Cardiac muscle cell (in vitro differentiated cells and primary cell): ENCODE data around the gene ATP6V1B1. TPM values are rescaled to one million over a fixed set of nuclear protein-coding genes. Genes with fewer than 3 reads are reported as not detected.

Experiments
- DNase-seq, 2 donors: peaks; one replicate each; pipeline versions ENCODE4 v3.0.0 to v3.0.0-alpha.2; 2010 to 2017; ENCODE audit warnings: low read depth in 1 of 2, low spot score in 1 of 2
- H3K27ac ChIP-seq: fragments of 200-600 bp; sonication (generic); 2 replicates; pipeline ENCODE4 v1.5.1; 2016
- H3K27me3 ChIP-seq: fragments of 200-600 bp; sonication (generic); 2 replicates; pipeline ENCODE4 v1.6.0; 2016; ENCODE audit warnings: control low read depth
- H3K36me3 ChIP-seq: fragments of 200-600 bp; sonication (generic); 2 replicates; pipeline ENCODE4 v1.5.1; 2016; ENCODE audit warnings: control low read depth
- H3K4me1 ChIP-seq: fragments of 200-600 bp; sonication (generic); 2 replicates; pipeline ENCODE4 v1.8.1; 2017; ENCODE audit warnings: low read depth, mild to moderate bottlenecking, mixed run types
- H3K4me3 ChIP-seq: fragments of 200-600 bp; sonication (generic); 2 replicates; pipeline ENCODE4 v1.5.1; 2016; ENCODE audit warnings: mild to moderate bottlenecking
- H3K9me3 ChIP-seq: fragments of 200-600 bp; sonication (generic); 2 replicates; pipeline ENCODE4 v1.5.1; 2017; ENCODE audit warnings: low read depth, mild to moderate bottlenecking, control low read depth
- CTCF ChIP-seq: IDR thresholded peaks from 2 replicates; pipeline ENCODE4 v1.5.1; 2012; ENCODE audit warnings: low read depth, mild to moderate bottlenecking, low read length
- polyA plus RNA-seq: library from polyadenylated mRNA; unstranded; fragments of >200 nt; fragmentation: Nextera tagmentation; extraction: Ambion mirVana; gene quantifications from 2 replicates; pipeline ENCODE4 v1.2.1, GENCODE V29; 2016
- total RNA-seq: library from RNA; depleted of rRNA; stranded (reverse); fragments of >200 nt; gene quantifications from 2 replicates; pipeline ENCODE4 v1.2.3, GENCODE V29; 2016

Gene ATP6V1B1
- total and polyA plus RNA-seq, 2 experiments from 2014 or later: 3.0 TPM; not detected in 1

- H3K27ac ChIP-seq: no peak overlapping the region
- no peaks in the 10 kb centered on the region for H3K4me1 ChIP-seq
- H3K9me3 ChIP-seq: no peaks in the 10 kb centered on the region
- H3K36me3 ChIP-seq: no peaks in the 10 kb centered on the region
- no peak overlapping the region for H3K4me3 ChIP-seq
- no peak for DNase-seq
- no peak for TF ChIP-seq CTCF
- peaks cover 68% of the 10 kb centered on the region for H3K27me3 ChIP-seq
These were observed 25.9 kb downstream of the ATP6V1B1 start for GRCh38 chr2:70961648-70961994.

GRCh38 chr2:70962211-70962884 is 26.6 kb downstream of the ATP6V1B1 start:
- H3K27me3 ChIP-seq: peaks cover 75% of the 10 kb centered on the region
- H3K27ac ChIP-seq: no peak overlapping the region
- DNase-seq: no peak
- H3K36me3 ChIP-seq: no peaks in the 10 kb centered on the region
- no peaks in the 10 kb centered on the region for H3K9me3 ChIP-seq
- no peak for TF ChIP-seq CTCF
- no peaks in the 10 kb centered on the region for H3K4me1 ChIP-seq
- H3K4me3 ChIP-seq: no peak overlapping the region

- no peak for TF ChIP-seq CTCF
- Histone ChIP-seq H3K36me3 (no peaks in the 10 kb centered on the region), H3K27ac (no peak overlapping the region), H3K4me3 (no peak overlapping the region), H3K27me3 (peaks cover 75% of the 10 kb centered on the region), H3K4me1 (no peaks in the 10 kb centered on the region), H3K9me3 (no peaks in the 10 kb centered on the region)
- no peak for DNase-seq
These were observed 27.5 kb downstream of the ATP6V1B1 start for GRCh38 chr2:70962885-70963878.

- Histone ChIP-seq H3K4me1 (no peaks in the 10 kb centered on the region), H3K27ac (no peak overlapping the region), H3K36me3 (no peaks in the 10 kb centered on the region), H3K9me3 (no peaks in the 10 kb centered on the region), H3K27me3 (peaks cover 79% of the 10 kb centered on the region), H3K4me3 (no peak overlapping the region)
- no peak for TF ChIP-seq CTCF
- no peak for DNase-seq
These were observed 28.4 kb downstream of the ATP6V1B1 start for GRCh38 chr2:70964133-70964532.

GRCh38 chr2:70964596-70965386 is 29.1 kb downstream of the ATP6V1B1 start:
- H3K4me3 ChIP-seq: peak overlapping the region; percentile 25
- TF ChIP-seq CTCF: peak; percentile 79
- peaks cover 83% of the 10 kb centered on the region for H3K27me3 ChIP-seq
- DNase-seq: peak; percentile 72 to 81
- H3K9me3 ChIP-seq: no peaks in the 10 kb centered on the region
- no peak overlapping the region for H3K27ac ChIP-seq
- no peaks in the 10 kb centered on the region for H3K36me3 ChIP-seq
- no peaks in the 10 kb centered on the region for H3K4me1 ChIP-seq
